Endothelial cell of umbilical vein (primary cell): ENCODE data around the gene LRRC8B.

Experiments used
- CTCF ChIP-seq, 2 donors: IDR thresholded peaks; 1 replicate in 1 of 2; 2 replicates in 1 of 2; pipeline ENCODE4 v1.5.1; 2011; ENCODE audit warnings: low read length in 2 of 2, mild to moderate bottlenecking in 2 of 2, moderate library complexity in 2 of 2, control low read depth in 1 of 2, inconsistent platforms in 1 of 2, low read depth in 1 of 2; ENCODE audit not compliant: insufficient read depth in 1 of 2; ENCODE audit errors: extremely low read depth in 1 of 2
- EZH2 ChIP-seq: IDR thresholded peaks from 2 replicates; pipeline ENCODE4 v1.6.1; 2012; ENCODE audit warnings: borderline replicate concordance, low read depth, mild to moderate bottlenecking, moderate library complexity, low read length, inconsistent platforms; ENCODE audit not compliant: severe bottlenecking
- FOS ChIP-seq: IDR thresholded peaks from 2 replicates; pipeline ENCODE4 v1.6.1; 2011; ENCODE audit warnings: mild to moderate bottlenecking, low read length, moderate library complexity, borderline replicate concordance; ENCODE audit not compliant: insufficient read depth
- GATA2 ChIP-seq: IDR thresholded peaks from 2 replicates; pipeline ENCODE4 v1.7.0; 2011; ENCODE audit warnings: low read depth, mild to moderate bottlenecking, moderate library complexity, mixed read lengths, low read length; ENCODE audit not compliant: insufficient read length, insufficient read depth
- JUN ChIP-seq: IDR thresholded peaks from 2 replicates; pipeline ENCODE4 v1.6.1; 2011; ENCODE audit warnings: borderline replicate concordance, low read depth; ENCODE audit not compliant: insufficient read length, insufficient read depth
- POLR2A ChIP-seq: IDR thresholded peaks from 2 replicates; pipeline ENCODE4 v1.6.1; 2012; ENCODE audit warnings: low read depth, mild to moderate bottlenecking, control low read depth, low read length
- POLR2AphosphoS5 ChIP-seq: IDR thresholded peaks from 2 replicates; pipeline ENCODE4 v1.6.1; 2012; ENCODE audit warnings: low read depth, mild to moderate bottlenecking, control low read depth, low read length, moderate library complexity; ENCODE audit not compliant: insufficient read depth
- TF ChIP-seq, protein P1 (sequence below): IDR thresholded peaks from 2 replicates; pipeline ENCODE4 v1.6.1; 2011; ENCODE audit not compliant: insufficient read depth, insufficient read length

DNA sequence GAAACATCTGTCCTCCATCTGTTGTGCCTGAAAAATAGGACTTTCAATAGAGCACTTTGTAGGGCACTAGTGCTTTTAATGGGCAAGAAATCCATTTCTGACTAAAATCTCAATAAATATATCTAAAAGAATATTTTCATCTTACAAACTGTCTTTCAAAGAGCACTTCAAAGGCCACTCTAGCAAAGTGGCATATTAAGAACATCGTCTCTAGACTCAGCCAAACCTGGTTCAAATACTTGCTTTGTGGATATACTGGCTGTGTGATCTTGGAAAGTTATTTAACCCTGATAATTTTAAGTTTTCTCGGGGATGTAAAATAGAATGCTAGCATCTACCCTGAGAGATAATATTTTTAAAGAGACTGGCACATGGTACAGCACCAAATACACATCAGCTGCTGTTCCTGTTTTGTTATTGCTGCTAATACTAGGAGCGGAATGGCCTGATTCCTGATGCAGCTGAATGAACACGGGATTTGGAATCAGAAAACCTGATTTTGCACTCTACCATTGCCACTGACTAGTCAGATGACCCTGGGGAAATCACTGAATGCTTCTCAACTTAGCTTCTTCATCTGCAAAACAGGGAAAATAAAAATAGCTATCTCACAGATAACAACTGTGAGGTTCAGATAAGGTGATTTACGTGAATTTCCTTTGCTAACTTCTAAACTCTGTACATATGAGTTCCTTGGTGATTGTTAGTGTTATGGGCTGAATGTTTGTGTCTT is 83.1 kb downstream of the LRRC8B start:
- TF ChIP-seq POLR2A (no peak), GATA2 (no peak), CTCF (IDR thresholded peaks at IDR 0.05; ENCODE audit: extremely low read depth in 1 of 2, insufficient read depth in 1 of 2, low read depth in 1 of 2, low read length in 2 of 2) (no peak), FOS (no peak), EZH2 (no peak), POLR2AphosphoS5 (no peak), JUN (no peak)
- TF ChIP-seq, protein P1, sequence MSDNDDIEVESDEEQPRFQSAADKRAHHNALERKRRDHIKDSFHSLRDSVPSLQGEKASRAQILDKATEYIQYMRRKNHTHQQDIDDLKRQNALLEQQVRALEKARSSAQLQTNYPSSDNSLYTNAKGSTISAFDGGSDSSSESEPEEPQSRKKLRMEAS, result no peak
